IMR-90 (cell line): ENCODE results near the gene PMS1. TPM values are rescaled to one million over a fixed set of nuclear protein-coding genes. Genes with fewer than 3 reads are reported as not detected.

ENCODE experiments used
- ATAC-seq: fragments of 200-7000 bp; cut with Tn5 transposase; 2 replicates; pipeline ENCODE4 v1.9.1; 2020; ENCODE audit warnings: low read depth, mild to moderate bottlenecking, moderate library complexity
- BruUV-seq: library from RNA; stranded (reverse); fragments of 400-500 nt; replicated peaks from 2 replicates; lab custom pipeline; 2021; lab: Mats Ljungman, UMichigan
- CTCF ChIA-PET: fragments of 300-600 bp; formaldehyde crosslinking; extraction: SDS; loops from one replicate; lab custom pipeline; 2021; ENCODE audit warnings: antibody characterized with exemption; lab: Yijun Ruan, JAX
- POLR2A ChIA-PET: fragments of 300-600 bp; sonication (Branson Sonifier 250); formaldehyde crosslinking; loops from one replicate; lab custom pipeline; 2022; ENCODE audit warnings: antibody characterized with exemption; ENCODE audit not compliant: unreplicated experiment; lab: Charles Lee
- DNase-seq: peaks from one replicate; pipeline ENCODE4 v3.0.0; 2013
- H2AFZ ChIP-seq: replicated peaks from 2 replicates; pipeline ENCODE3; 2013; ENCODE audit warnings: low read length, mild to moderate bottlenecking; ENCODE audit not compliant: poor library complexity
- H2AK5ac ChIP-seq: 2 replicates; pipeline ENCODE4 v1.6.1; 2013; ENCODE audit warnings: low read depth, low read length, inconsistent platforms
- H2AK9ac ChIP-seq: replicated peaks from 2 replicates; pipeline ENCODE3; 2013; ENCODE audit warnings: mild to moderate bottlenecking, low read depth, low read length, moderate library complexity; ENCODE audit not compliant: poor library complexity
- H2BK120ac ChIP-seq: 2 replicates; pipeline ENCODE4 v1.6.1; 2013; ENCODE audit warnings: low read depth, low read length, inconsistent platforms
- H2BK15ac ChIP-seq: 3 replicates; pipeline ENCODE4 v1.6.1; 2013; ENCODE audit warnings: low read depth, low read length, inconsistent platforms
- H2BK20ac ChIP-seq: 2 replicates; pipeline ENCODE4 v1.6.1; 2013; ENCODE audit warnings: low read depth, mild to moderate bottlenecking, inconsistent platforms, low read length, moderate library complexity
- H2BK5ac ChIP-seq: 2 replicates; pipeline ENCODE4 v1.6.1; 2013; ENCODE audit warnings: mild to moderate bottlenecking, low read depth, low read length, inconsistent platforms; ENCODE audit not compliant: poor library complexity, severe bottlenecking
- H3K14ac ChIP-seq: replicated peaks from 2 replicates; pipeline ENCODE4 v1.6.1; 2013; ENCODE audit warnings: low read depth, low read length, inconsistent platforms
- H3K18ac ChIP-seq: 2 replicates; pipeline ENCODE4 v1.6.1; 2013; ENCODE audit warnings: low read depth, low read length, control low read depth
- H3K23ac ChIP-seq: 2 replicates; pipeline ENCODE4 v1.6.1; 2013; ENCODE audit warnings: low read depth, low read length, inconsistent platforms
- H3K27ac ChIP-seq: 2 replicates; pipeline ENCODE4 v1.5.1; 2013; ENCODE audit warnings: mild to moderate bottlenecking, control low read depth, low read length; ENCODE audit not compliant: insufficient read depth
- H3K27me3 ChIP-seq: 2 replicates; pipeline ENCODE4 v1.6.1; 2013; ENCODE audit warnings: low read length; ENCODE audit not compliant: control insufficient read depth, insufficient read depth
- H3K36me3 ChIP-seq: 2 replicates; pipeline ENCODE4 v1.6.1; 2013; ENCODE audit warnings: low read length, mixed read lengths; ENCODE audit not compliant: control insufficient read depth, insufficient read depth
- H3K4ac ChIP-seq: 2 replicates; pipeline ENCODE4 v1.6.1; 2013; ENCODE audit warnings: low read depth, low read length, inconsistent platforms
- H3K4me1 ChIP-seq: 2 replicates; pipeline ENCODE4 v1.6.1; 2013; ENCODE audit warnings: low read length, mixed read lengths; ENCODE audit not compliant: control insufficient read depth, insufficient read depth
- H3K4me2 ChIP-seq: 2 replicates; pipeline ENCODE4 v1.6.1; 2013; ENCODE audit warnings: low read depth, mild to moderate bottlenecking, control low read depth, low read length, moderate library complexity
- H3K4me3 ChIP-seq: 2 replicates; pipeline ENCODE4 v1.5.1; 2013; ENCODE audit warnings: low read depth, mild to moderate bottlenecking, control low read depth, low read length, moderate library complexity; ENCODE audit not compliant: insufficient read depth
- H3K56ac ChIP-seq: 2 replicates; pipeline ENCODE4 v1.6.1; 2013; ENCODE audit warnings: low read length, inconsistent platforms; ENCODE audit not compliant: insufficient read depth; ENCODE audit errors: extremely low read depth
- H3K79me1 ChIP-seq, 2 experiments: 2 replicates each; pipeline ENCODE4 v1.6.1; 2013; ENCODE audit warnings: low read length in 2 of 2, inconsistent platforms in 1 of 2, low read depth in 1 of 2
- H3K9ac ChIP-seq: 2 replicates; pipeline ENCODE4 v1.6.1; 2013; ENCODE audit warnings: low read depth, low read length, control low read depth
- H3K9me1 ChIP-seq: 2 replicates; pipeline ENCODE4 v1.6.1; 2013; ENCODE audit warnings: low read length, inconsistent platforms; ENCODE audit not compliant: insufficient read depth
- H3K9me3 ChIP-seq: 2 replicates; pipeline ENCODE4 v1.6.1; 2013; ENCODE audit warnings: low read length; ENCODE audit not compliant: control insufficient read depth, insufficient read depth
- H4K20me1 ChIP-seq: 2 replicates; pipeline ENCODE4 v1.6.1; 2013; ENCODE audit warnings: low read length, inconsistent platforms; ENCODE audit not compliant: insufficient read depth
- H4K5ac ChIP-seq: 2 replicates; pipeline ENCODE4 v1.6.1; 2013; ENCODE audit warnings: mild to moderate bottlenecking, low read depth, low read length, control low read depth
- H4K8ac ChIP-seq, 2 experiments: 2 replicates each; pipeline ENCODE4 v1.6.1; 2013; ENCODE audit warnings: low read depth in 2 of 2, low read length in 2 of 2, control low read depth in 1 of 2, inconsistent platforms in 1 of 2
- H4K91ac ChIP-seq: 2 replicates; pipeline ENCODE4 v1.6.1; 2013; ENCODE audit warnings: low read depth, low read length, inconsistent platforms; ENCODE audit not compliant: insufficient read depth
- BHLHE40 ChIP-seq: fragments of 150-350 bp; IDR thresholded peaks from 2 replicates; pipeline ENCODE4 v1.6.1; 2016; ENCODE audit warnings: mild to moderate bottlenecking, low read depth, low read length
- CEBPB ChIP-seq: IDR thresholded peaks from 2 replicates; pipeline ENCODE4 v1.6.1; 2012; ENCODE audit warnings: low read depth, low read length, improper control_type of control experiment
- CTCF ChIP-seq: conservative IDR thresholded peaks from 2 replicates; pipeline ENCODE4 v1.5.1; 2012; ENCODE audit warnings: mild to moderate bottlenecking, low read depth, low read length, improper control_type of control experiment
- ELK1 ChIP-seq: fragments of 150-350 bp; IDR thresholded peaks from 2 replicates; pipeline ENCODE4 v1.6.1; 2016; ENCODE audit warnings: low read depth, mild to moderate bottlenecking, low read length, moderate library complexity, borderline replicate concordance
- FOS ChIP-seq: fragments of 150-350 bp; IDR thresholded peaks from 2 replicates; pipeline ENCODE4 v1.6.1; 2016; ENCODE audit warnings: low read depth, low read length
- MXI1 ChIP-seq: IDR thresholded peaks from 2 replicates; pipeline ENCODE4 v1.6.1; 2012; ENCODE audit warnings: low read depth, mild to moderate bottlenecking, low read length, moderate library complexity, borderline replicate concordance
- NFE2L2 ChIP-seq: fragments of 150-350 bp; IDR thresholded peaks from 2 replicates; pipeline ENCODE4 v1.6.1; 2016; ENCODE audit warnings: low read depth, mild to moderate bottlenecking, low read length
- POLR2A ChIP-seq: IDR thresholded peaks from 2 replicates; pipeline ENCODE4 v1.6.1; 2012; ENCODE audit warnings: mild to moderate bottlenecking, low read depth, low read length
- RAD21 ChIP-seq: IDR thresholded peaks from 2 replicates; pipeline ENCODE4 v1.6.1; 2012; ENCODE audit warnings: low read length, improper control_type of control experiment
- RCOR1 ChIP-seq: IDR thresholded peaks from 2 replicates; pipeline ENCODE4 v1.6.1; 2012; ENCODE audit warnings: mild to moderate bottlenecking, low read length, improper control_type of control experiment; ENCODE audit not compliant: insufficient replicate concordance
- RFX5 ChIP-seq: IDR thresholded peaks from 2 replicates; pipeline ENCODE4 v1.8.0; 2012; ENCODE audit warnings: low read depth, mild to moderate bottlenecking, low read length, moderate library complexity
- SMC3 ChIP-seq: fragments of 150-350 bp; IDR thresholded peaks from 2 replicates; pipeline ENCODE4 v1.6.1; 2016; ENCODE audit warnings: low read depth, mild to moderate bottlenecking, antibody characterized with exemption, low read length, moderate library complexity
- WGBS, 2 experiments: methylation state at CpG; one replicate each; pipeline versions ENCODE4 v1.1.5 to v1.1.7; 2013; ENCODE audit warnings: missing lambda C conversion rate in 2 of 2; ENCODE audit not compliant: insufficient read length in 1 of 2; ENCODE audit errors: extremely low coverage in 2 of 2; 5-methylcytosine and 5-hydroxymethylcytosine counted together
- dilution Hi-C: fragments of 300-500 bp; cut with HindIII; formaldehyde crosslinking; loops from one replicate; pipeline ENCODE4 v1.14.3; 2018; ENCODE audit warnings: low sequenced_read_pairs; ENCODE audit not compliant: unreplicated experiment
- in situ Hi-C: fragments of 300-500 bp; cut with MboI; formaldehyde crosslinking; loops from 3 replicates; pipeline ENCODE4 v1.14.3; 2019; ENCODE audit warnings: low sequenced_read_pairs, inconsistent platforms, mixed read lengths
- intact Hi-C: fragments of 100-400 bp; cut with micrococcal nuclease; formaldehyde crosslinking; loops from 2 replicates; pipeline ENCODE4 v1.10.0; 2022
- polyA plus RNA-seq, 3 experiments: library from polyadenylated mRNA; depleted of rRNA; stranded (reverse); fragments of >200 nt; gene quantifications; 2 replicates each; pipeline ENCODE4 v1.2.3, GENCODE V29; 2012; ENCODE audit warnings: low replicate concordance in 1 of 3
- total RNA-seq: library from RNA; depleted of rRNA; stranded (reverse); fragments of >200 nt; gene quantifications from 2 replicates; pipeline ENCODE4 v1.2.3, GENCODE V29; 2012

PMS1 gene
- total and polyA plus RNA-seq, 2 of the 4 experiments (the other 2 are of a cell fraction) = 8.1 to 10.6 TPM

GRCh38 chr2:189916651-189917050, 132.4 kb downstream of the PMS1 start:
- no peaks in the 10 kb centered on the region for H3K4me1 ChIP-seq
- no peaks in the 10 kb centered on the region for H3K79me1 ChIP-seq
- no peak for DNase-seq
- H2BK120ac ChIP-seq = no peak overlapping the region
- H2AFZ ChIP-seq = no peak overlapping the region
- H3K18ac ChIP-seq = no peak overlapping the region
- CTCF ChIA-PET = no interaction called here
- no CpG with 5 or more reads among the region's 2 CpGs for WGBS, 2 experiments
- no peaks in the 10 kb centered on the region for H4K20me1 ChIP-seq
- H3K4ac ChIP-seq = no peak overlapping the region
- no peak overlapping the region for H3K23ac ChIP-seq
- no peak overlapping the region for H2BK20ac ChIP-seq
- no peak overlapping the region for H2AK9ac ChIP-seq
- H4K8ac ChIP-seq = no peak overlapping the region
- ATAC-seq = no peak
- POLR2A ChIA-PET = no interaction called here
- H3K9me3 ChIP-seq = no peaks in the 10 kb centered on the region
- H2BK15ac ChIP-seq = no peak overlapping the region
- BruUV-seq = no TSS peak
- no peak overlapping the region for H4K91ac ChIP-seq
- H3K14ac ChIP-seq = no peak overlapping the region
- H4K5ac ChIP-seq = no peak overlapping the region
- H2BK5ac ChIP-seq = no peak overlapping the region
- no peaks in the 10 kb centered on the region for H3K36me3 ChIP-seq
- H3K4me2 ChIP-seq = no peak overlapping the region
- H3K9ac ChIP-seq = no peak overlapping the region
- no peak overlapping the region for H2AK5ac ChIP-seq
- intact Hi-C loops = loop anchor here (10.0 kb wide), 1 partner anchor 118 kb away; no protein-coding TSS in a partner anchor
- no peak for TF ChIP-seq SMC3
- TF ChIP-seq RCOR1 = no peak
- no peak for TF ChIP-seq NFE2L2
- TF ChIP-seq BHLHE40 = no peak
- no peak for TF ChIP-seq ELK1
- no peak for TF ChIP-seq RFX5
- no peak for TF ChIP-seq CEBPB
- no peak for TF ChIP-seq RAD21
- no peak for TF ChIP-seq MXI1
- no peak for TF ChIP-seq POLR2A
- no peak for TF ChIP-seq CTCF
- no peak for TF ChIP-seq FOS
- dilution Hi-C loops = no loop called here
- no peak overlapping the region for H3K27ac ChIP-seq
- H3K27me3 ChIP-seq = no peaks in the 10 kb centered on the region
- in situ Hi-C loops = no loop called here
- no peaks in the 10 kb centered on the region for H3K9me1 ChIP-seq
- no peak overlapping the region for H3K56ac ChIP-seq
- H3K4me3 ChIP-seq = no peak overlapping the region
